Heart left ventricle (tissue), 16 donors: Measurements from ENCODE around the gene VEGFB. TPM values are rescaled to one million over a fixed set of nuclear protein-coding genes. Genes with fewer than 3 reads are reported as not detected.
"Not testable (repeated sequence)": the region's sequence is repeated elsewhere in the genome, so short reads cannot be mapped to it uniquely, and the experiment has no call there.

Experiments
- ATAC-seq, 4 donors: fragments of 200-7000 bp; cut with Tn5 transposase; one replicate each; pipeline ENCODE4 v1.9.1; 2020 to 2022; ENCODE audit warnings: moderate library complexity in 4 of 4, mild to moderate bottlenecking in 3 of 4, moderate number of reproducible peaks in 1 of 4
- DNase-seq, 5 donors: peaks; one replicate each; pipeline ENCODE4 v3.0.0-alpha.2; 2020
- H3K27ac ChIP-seq, 12 donors: fragments of 200-600 bp; sonication (generic) in 4 of 12; one replicate each; pipeline versions ENCODE4 v1.5.0 to v1.8.0; 2016 to 2022; ENCODE audit warnings: mild to moderate bottlenecking in 2 of 12
- H3K27me3 ChIP-seq, 9 donors: fragments of 200-600 bp; sonication (generic) in 2 of 9; one replicate each; pipeline versions ENCODE4 v1.5.1 to v1.8.0; 2016 to 2022; ENCODE audit warnings: mild to moderate bottlenecking in 3 of 9
- H3K36me3 ChIP-seq, 9 donors: fragments of 200-600 bp; sonication (generic) in 2 of 9; one replicate each; pipeline versions ENCODE4 v1.5.0 to v1.8.0; 2018 to 2022; ENCODE audit warnings: mild to moderate bottlenecking in 2 of 9
- H3K4me1 ChIP-seq, 12 donors: fragments of 200-600 bp; sonication (generic) in 4 of 12; one replicate each; pipeline versions ENCODE4 v1.5.0 to v1.8.0; 2016 to 2022; ENCODE audit warnings: mild to moderate bottlenecking in 3 of 12
- H3K4me3 ChIP-seq, 12 donors: fragments of 200-600 bp; sonication (generic) in 4 of 12; one replicate each; pipeline versions ENCODE4 v1.5.0 to v1.8.0; 2017 to 2022; ENCODE audit warnings: mild to moderate bottlenecking in 9 of 12, moderate library complexity in 4 of 12
- H3K9me3 ChIP-seq, 12 donors: fragments of 200-600 bp; sonication (generic) in 4 of 12; one replicate each; pipeline versions ENCODE4 v1.5.0 to v1.8.0; 2016 to 2022; ENCODE audit warnings: mild to moderate bottlenecking in 1 of 12
- POLR2A ChIP-seq, 2 donors: fragments of 450-650 bp; IDR thresholded peaks; one replicate each; pipeline ENCODE4 v1.6.1; 2017; ENCODE audit warnings: antibody characterized with exemption in 2 of 2, mild to moderate bottlenecking in 2 of 2, moderate library complexity in 2 of 2
- WGBS, 4 donors: extraction: QIAGEN DNeasy Blood & Tissue Kit in 2 of 4; methylation state at CpG; one replicate each; pipeline versions ENCODE4 v1.1.5 to v1.1.7; 2013 to 2018; 5-methylcytosine and 5-hydroxymethylcytosine counted together
- intact Hi-C, 10 donors: fragments of 100-400 bp; cut with DNase I; formaldehyde crosslinking; loops; one replicate each; pipeline versions ENCODE4 v1.11.1 to v1.14.2; 2022
- polyA plus RNA-seq, 2 donors: library from polyadenylated mRNA; stranded (reverse); fragments of 200-250 nt; gene quantifications; one replicate each; pipeline ENCODE4 v1.2.3, GENCODE V29; 2013
- total RNA-seq, 9 donors: library from RNA; depleted of rRNA in 2 of 9; stranded (reverse); fragments of >200 nt in 2 of 9; fragmentation: NEBNext Ultra II Directional in 3 of 9; extraction: Animal tissue kit (Norgen Biotek cat#: 25700) in 3 of 9; gene quantifications; one replicate each; pipeline versions ENCODE4 v1.1.0 to v1.2.4, GENCODE V29; 2016 to 2023
- TF ChIP-seq, protein P1 (sequence below), 12 donors: fragments of 200-600 bp; sonication (generic) in 4 of 12; IDR thresholded peaks; one replicate each; pipeline versions ENCODE4 v1.5.0 to v1.8.0; 2018 to 2022; ENCODE audit warnings: antibody characterized with exemption in 12 of 12, mild to moderate bottlenecking in 5 of 12
- donor health status: ischemic (EF 13 %, LVEDD 7.1; RV severe dilation, severe dysfunction).
- donor health status: healthy with polysubstance abuse.
- donor health status: DM: no; HTN: yes; CAD: no.
- donor health status: DM: no; HTN: no; CAD: no.
- donor health status: ischemic (EF 25% LVEDD 6.9; RV normal size, moderate dysfunction).
- donor health status: ischemic (EF 25% LVEDD 5.7; RV mildly dilated, moderate dysfunction).
- donor health status: healthy.
- donor health status: DM: yes; HTN: yes; CAD: no.
- donor health status: ischemic (EF 35%, LVEDD 5.7; RV mildly dilated, moderate dysfunction).
- donor health status: nonischemic (EF 11% LVEDD 7.7; RV severe dilation, severe dysfunction).
- donor health status: DM: yes; HTN: yes; CAD: no.
- donor health status: PGD.
- donor health status: ischemic (EF 29% LVEDD 5.4; RV normal size, mild dysfunction).
- donor health status: nonischemic (EF 23%, LVEDD 6.1; RV moderate dilation, normal function).

The VEGFB gene
- total and polyA plus RNA-seq, 11 donors: 127 to 332 (median 241) TPM

DNA sequence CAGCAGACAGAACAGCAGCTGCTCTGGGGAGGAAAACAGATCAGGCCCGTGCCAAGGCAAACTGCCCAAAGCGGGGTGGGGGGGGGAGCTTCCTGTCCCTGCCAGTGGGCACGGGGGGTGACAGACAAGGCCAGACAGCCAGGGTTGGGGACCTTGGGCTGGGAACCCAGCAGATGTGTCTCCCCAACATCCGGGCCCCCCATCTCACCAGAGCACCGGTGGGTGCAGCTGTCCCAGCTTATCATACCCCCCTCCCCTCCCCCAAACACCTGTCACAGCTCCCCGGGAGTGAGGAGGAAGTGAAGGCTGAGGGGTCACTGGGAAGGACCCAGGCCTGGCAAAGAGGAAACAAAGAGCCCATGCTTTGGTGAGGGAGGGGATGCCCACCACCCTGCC lies 11.0 kb downstream of the VEGFB start:
- DNase-seq (peak in 3 of 5 donors; percentile 64 to 69 (median 66)), ATAC-seq (no peak)
- 0 to 9% (median 2%) methylated on average over 2 to 6 of the region's 6 CpGs for WGBS, 4 donors
- H3K27me3 ChIP-seq: no peaks in the 10 kb centered on the region
- TF ChIP-seq, protein P1, sequence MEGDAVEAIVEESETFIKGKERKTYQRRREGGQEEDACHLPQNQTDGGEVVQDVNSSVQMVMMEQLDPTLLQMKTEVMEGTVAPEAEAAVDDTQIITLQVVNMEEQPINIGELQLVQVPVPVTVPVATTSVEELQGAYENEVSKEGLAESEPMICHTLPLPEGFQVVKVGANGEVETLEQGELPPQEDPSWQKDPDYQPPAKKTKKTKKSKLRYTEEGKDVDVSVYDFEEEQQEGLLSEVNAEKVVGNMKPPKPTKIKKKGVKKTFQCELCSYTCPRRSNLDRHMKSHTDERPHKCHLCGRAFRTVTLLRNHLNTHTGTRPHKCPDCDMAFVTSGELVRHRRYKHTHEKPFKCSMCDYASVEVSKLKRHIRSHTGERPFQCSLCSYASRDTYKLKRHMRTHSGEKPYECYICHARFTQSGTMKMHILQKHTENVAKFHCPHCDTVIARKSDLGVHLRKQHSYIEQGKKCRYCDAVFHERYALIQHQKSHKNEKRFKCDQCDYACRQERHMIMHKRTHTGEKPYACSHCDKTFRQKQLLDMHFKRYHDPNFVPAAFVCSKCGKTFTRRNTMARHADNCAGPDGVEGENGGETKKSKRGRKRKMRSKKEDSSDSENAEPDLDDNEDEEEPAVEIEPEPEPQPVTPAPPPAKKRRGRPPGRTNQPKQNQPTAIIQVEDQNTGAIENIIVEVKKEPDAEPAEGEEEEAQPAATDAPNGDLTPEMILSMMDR (IDR thresholded peaks at IDR 0.05): no peak
- no peaks in the 10 kb centered on the region for H3K9me3 ChIP-seq
- peaks cover 0 to 58% (median 31%) of the 10 kb centered on the region in 12 donors for H3K4me1 ChIP-seq
- H3K27ac ChIP-seq: peak overlapping the region; percentile 49 to 95 (median 86)
- intact Hi-C loops: no loop called here
- peak overlapping the region; percentile 25 to 90 (median 72) for H3K4me3 ChIP-seq
- H3K36me3 ChIP-seq: peaks cover 0 to 15% (median 8%) of the 10 kb centered on the region in 9 donors

DNA sequence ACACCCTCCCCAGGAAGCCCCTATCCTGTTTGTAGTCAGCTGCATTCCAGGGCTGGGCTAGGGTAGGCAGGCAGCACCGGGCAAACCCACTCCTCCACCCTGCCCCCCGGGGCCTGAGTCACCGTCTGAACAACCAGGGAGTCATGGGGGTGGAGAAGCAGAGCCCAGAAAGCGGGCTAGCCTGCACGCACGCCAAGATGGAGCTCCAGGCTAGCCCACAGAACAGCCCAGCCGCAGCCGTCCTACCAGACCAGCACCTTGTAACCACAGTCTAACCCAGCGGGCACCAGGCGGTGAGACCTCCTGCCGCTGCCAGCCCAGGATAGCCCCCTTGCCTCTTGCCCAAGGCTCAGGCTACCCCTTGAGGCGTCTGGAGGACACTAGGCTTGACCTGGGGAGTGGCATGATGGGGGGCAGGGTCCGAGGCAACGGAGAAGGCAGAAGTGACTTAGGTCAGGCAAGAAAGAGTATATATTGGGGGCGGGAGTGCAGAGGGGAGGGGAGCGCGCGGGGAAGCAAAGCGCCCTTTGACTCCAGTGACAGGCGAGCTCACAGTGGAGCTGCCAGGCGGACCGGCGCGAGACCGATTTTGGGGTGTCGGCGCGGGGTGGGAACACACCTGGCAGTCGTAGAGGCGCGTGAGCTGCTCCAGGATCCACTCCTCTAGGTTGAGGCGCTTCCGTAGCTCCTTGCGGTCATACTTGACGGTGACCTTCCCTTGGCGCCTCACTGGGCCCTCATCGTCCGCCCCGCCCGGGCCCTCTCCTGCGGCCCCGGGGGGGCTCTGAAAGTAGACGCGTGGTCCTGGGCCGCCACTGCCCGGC lies 11.6 kb downstream of the VEGFB start:
- WGBS, 4 donors: 1% methylated on average over 41 to 46 of the region's 46 CpGs
- DNase-seq (peak in 4 of 5 donors; percentile 60 to 94 (median 74)), ATAC-seq (peak in 1 of 4 donors; percentile 1)
- peaks cover 5 to 63% (median 34%) of the 10 kb centered on the region in 12 donors for H3K4me1 ChIP-seq
- H3K4me3 ChIP-seq: peak overlapping the region; percentile 25 to 90 (median 72)
- peak overlapping the region; percentile 49 to 95 (median 86) for H3K27ac ChIP-seq
- peaks cover 0 to 15% (median 8%) of the 10 kb centered on the region in 9 donors for H3K36me3 ChIP-seq
- TF ChIP-seq POLR2A (IDR thresholded peaks at IDR 0.05): peak in 1 of 2 donors; percentile 11
- TF ChIP-seq, protein P1 (IDR thresholded peaks at IDR 0.05): no peak
- no peaks in the 10 kb centered on the region for H3K9me3 ChIP-seq
- intact Hi-C loops: loop anchor here in 2 of 10 donors (2.0 kb wide), 2 partner anchors 23 to 59 kb away; partner anchors contain the start of gene ESRRA (in 2 of the 2)
- H3K27me3 ChIP-seq: no peaks in the 10 kb centered on the region

DNA sequence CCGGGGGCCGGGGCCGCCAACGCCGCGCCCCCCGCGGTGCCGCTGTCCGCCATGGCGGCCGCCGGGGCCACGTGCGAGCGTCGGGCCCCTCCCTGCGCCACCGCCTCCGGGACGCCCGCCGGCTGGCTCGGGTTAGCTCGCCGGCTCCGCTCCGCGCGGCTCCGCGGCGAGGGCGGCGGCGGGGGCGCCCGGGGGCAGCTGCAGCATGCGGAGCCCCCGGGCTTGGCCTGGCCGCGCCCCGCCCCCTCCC lies 12.2 kb downstream of the VEGFB start:
- Histone ChIP-seq H3K27ac (peak overlapping the region; percentile 49 to 96 (median 89)), H3K4me3 (peak overlapping the region; percentile 25 to 90 (median 72)), H3K36me3 (peaks cover 0 to 15% (median 8%) of the 10 kb centered on the region in 9 donors), H3K4me1 (peaks cover 5 to 65% (median 35%) of the 10 kb centered on the region in 12 donors)
- not testable (repeated sequence) for H3K27me3 ChIP-seq, DNase-seq, ATAC-seq, H3K9me3 ChIP-seq
- 0 to 2% (median 1%) methylated on average over 4 to 43 of the region's 43 CpGs for WGBS, 4 donors
- TF ChIP-seq, protein P1 (IDR thresholded peaks at IDR 0.05): peak in 1 of 12 donors; percentile 10
- intact Hi-C loops: loop anchor here in 2 of 10 donors (2.0 kb wide), 2 partner anchors 22 to 58 kb away; partner anchors contain the start of gene ESRRA (in 2 of the 2)
